Measurements from ENCODE around the gene SSUH2. TPM values are rescaled to one million over a fixed set of nuclear protein-coding genes. Genes with fewer than 3 reads are reported as not detected.

The SSUH2 gene
- total and polyA plus RNA-seq, 2 of the 13 experiments (the other 11 are each of a cell fraction or from before 2014, with no cell fraction given) = 38.1 to 136 TPM

- TF ChIP-seq PATZ1 (CRISPR knock-in tag; IDR thresholded peaks at IDR 0.05) = peak; percentile 98
- peak; percentile 72; the same call in 1 of the 2 replicates for TF ChIP-seq NFIC (IDR thresholded peaks at IDR 0.05; ENCODE audit: low read length)
- TF ChIP-seq ZMYM4 (CRISPR knock-in tag; IDR thresholded peaks at IDR 0.05) = 0 out of 2 replicates have a peak, but pooled peaks have one; percentile 32
- no peak for TF ChIP-seq ZNF512B (CRISPR knock-in tag; IDR thresholded peaks at IDR 0.05; ENCODE audit: borderline replicate concordance)
- peak in 1 of 2 experiments; percentile 58; a peak in 2 of 4 replicates for TF ChIP-seq EP300 (IDR thresholded peaks at IDR 0.05; ENCODE audit: low read depth in 2 of 2, low read length in 2 of 2)
- TF ChIP-seq EP300 (CRISPR knock-in tag; IDR thresholded peaks at IDR 0.05; ENCODE audit: borderline replicate concordance) = 0 out of 2 replicates have a peak, but pooled peaks have one; percentile 28
- peak; percentile 66; the same call in 1 of the 2 replicates for TF ChIP-seq SKIL (CRISPR knock-in tag; IDR thresholded peaks at IDR 0.05; ENCODE audit: borderline replicate concordance)
- peak; percentile 18; the same call in 1 of the 2 replicates for TF ChIP-seq ELF1 (CRISPR knock-in tag; IDR thresholded peaks at IDR 0.05)
- TF ChIP-seq ISL2 (CRISPR knock-in tag; IDR thresholded peaks at IDR 0.05) = peak; percentile 34; the same call in 1 of the 2 replicates
- no peak for TF ChIP-seq SOX6 (IDR thresholded peaks at IDR 0.05)
- TF ChIP-seq SOX6 (CRISPR knock-in tag; IDR thresholded peaks at IDR 0.05) = peak; percentile 95
- TF ChIP-seq SP4 (CRISPR knock-in tag; IDR thresholded peaks at IDR 0.05) = 0 out of 2 replicates have a peak, but pooled peaks have one; percentile 26
- TF ChIP-seq TEAD3 (CRISPR knock-in tag; optimal IDR thresholded peaks at IDR 0.05; ENCODE audit: borderline replicate concordance) = peak; percentile 92
- peak; percentile 71 for TF ChIP-seq RXRB (CRISPR knock-in tag; IDR thresholded peaks at IDR 0.05; ENCODE audit: borderline replicate concordance)
- TF ChIP-seq HMG20A (CRISPR knock-in tag; IDR thresholded peaks at IDR 0.05; ENCODE audit: borderline replicate concordance) = 0 out of 2 replicates have a peak, but pooled peaks have one; percentile 33
- peak; percentile 39; the same call in 1 of the 2 replicates for TF ChIP-seq ZNF609 (CRISPR knock-in tag; IDR thresholded peaks at IDR 0.05; ENCODE audit: borderline replicate concordance)
These were observed 14.0 kb upstream of the SSUH2 start (continued) for GRCh38 chr3:8658306-8659212.

All from HepG2 (cell line).